Inflammatory macrophage treated with lipopolysaccharide for 4 hours (primary cell): ENCODE data around the gene CD55.

Experiments used
- DNase-seq: peaks from one replicate; pipeline ENCODE4 v3.0.0-alpha.2; 2020

The CD55 gene, protein sequence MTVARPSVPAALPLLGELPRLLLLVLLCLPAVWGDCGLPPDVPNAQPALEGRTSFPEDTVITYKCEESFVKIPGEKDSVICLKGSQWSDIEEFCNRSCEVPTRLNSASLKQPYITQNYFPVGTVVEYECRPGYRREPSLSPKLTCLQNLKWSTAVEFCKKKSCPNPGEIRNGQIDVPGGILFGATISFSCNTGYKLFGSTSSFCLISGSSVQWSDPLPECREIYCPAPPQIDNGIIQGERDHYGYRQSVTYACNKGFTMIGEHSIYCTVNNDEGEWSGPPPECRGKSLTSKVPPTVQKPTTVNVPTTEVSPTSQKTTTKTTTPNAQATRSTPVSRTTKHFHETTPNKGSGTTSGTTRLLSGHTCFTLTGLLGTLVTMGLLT

DNA sequence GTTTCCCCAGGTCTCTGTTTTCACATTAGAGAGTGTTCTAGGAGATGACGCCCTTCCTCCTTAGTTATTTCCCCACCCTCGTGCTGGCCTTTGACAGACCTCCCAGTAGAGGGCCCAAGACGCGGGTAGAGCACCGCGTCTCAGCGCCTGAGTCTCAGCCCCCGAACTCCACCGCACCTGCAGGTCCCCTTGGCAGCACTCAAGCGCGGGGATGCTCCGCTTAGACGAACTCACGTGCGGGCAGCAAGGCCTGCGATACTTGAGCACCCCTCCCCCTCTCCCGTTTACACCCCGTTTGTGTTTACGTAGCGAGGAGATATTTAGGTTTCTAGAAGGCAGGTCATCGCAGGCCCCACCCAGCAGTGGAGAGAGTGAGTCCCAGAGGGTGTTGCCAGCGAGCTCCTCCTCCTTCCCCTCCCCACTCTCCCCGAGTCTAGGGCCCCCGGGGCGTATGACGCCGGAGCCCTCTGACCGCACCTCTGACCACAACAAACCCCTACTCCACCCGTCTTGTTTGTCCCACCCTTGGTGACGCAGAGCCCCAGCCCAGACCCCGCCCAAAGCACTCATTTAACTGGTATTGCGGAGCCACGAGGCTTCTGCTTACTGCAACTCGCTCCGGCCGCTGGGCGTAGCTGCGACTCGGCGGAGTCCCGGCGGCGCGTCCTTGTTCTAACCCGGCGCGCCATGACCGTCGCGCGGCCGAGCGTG, at the start of gene CD55:
Gene CD55 (plus strand): TSS at position 600 of the 711 bp plus-strand sequence. CDS start 88 bp downstream, at position 688.
- DNase-seq = peak; percentile 99

DNA sequence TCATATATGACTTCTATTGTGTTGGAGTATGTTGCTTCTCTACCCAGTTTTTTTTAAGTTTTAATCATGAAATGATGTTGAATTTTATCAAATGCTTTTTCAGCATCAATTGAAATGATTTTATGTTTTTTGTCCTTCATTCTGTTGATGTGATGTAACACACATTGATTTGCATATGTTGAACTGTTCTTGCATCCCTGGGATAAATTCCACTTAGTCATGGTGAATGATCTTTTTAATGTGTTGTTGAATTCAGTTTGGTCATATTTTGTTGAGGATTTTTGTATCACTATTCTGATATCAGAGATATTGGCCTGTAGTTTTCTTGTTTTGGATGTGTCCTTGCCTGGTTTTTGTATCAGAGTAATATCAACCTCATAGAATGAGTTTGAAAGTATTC, 46.6 kb upstream of the CD55 start:
- DNase-seq = peak; percentile 15

DNA sequence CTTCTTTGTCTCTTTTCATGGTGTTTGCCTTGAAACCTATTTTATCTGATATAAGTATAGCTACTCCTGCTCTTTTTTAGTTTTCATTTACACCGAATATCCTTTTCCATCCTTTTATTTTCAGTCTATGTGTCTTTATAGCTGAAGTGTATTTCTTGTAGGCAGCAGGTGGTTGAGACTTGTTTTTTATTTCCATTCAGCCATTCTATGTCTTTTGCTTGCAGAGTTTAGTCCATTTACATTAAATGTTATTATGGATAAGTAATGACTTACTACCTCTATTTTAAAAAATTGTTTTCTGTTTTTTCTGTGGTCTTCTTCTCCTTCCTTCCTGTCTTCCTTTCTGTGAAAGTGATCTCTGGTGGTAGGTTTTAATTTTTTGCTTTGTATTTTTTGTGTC, 45.0 kb upstream of the CD55 start:
- DNase-seq = no peak

DNA sequence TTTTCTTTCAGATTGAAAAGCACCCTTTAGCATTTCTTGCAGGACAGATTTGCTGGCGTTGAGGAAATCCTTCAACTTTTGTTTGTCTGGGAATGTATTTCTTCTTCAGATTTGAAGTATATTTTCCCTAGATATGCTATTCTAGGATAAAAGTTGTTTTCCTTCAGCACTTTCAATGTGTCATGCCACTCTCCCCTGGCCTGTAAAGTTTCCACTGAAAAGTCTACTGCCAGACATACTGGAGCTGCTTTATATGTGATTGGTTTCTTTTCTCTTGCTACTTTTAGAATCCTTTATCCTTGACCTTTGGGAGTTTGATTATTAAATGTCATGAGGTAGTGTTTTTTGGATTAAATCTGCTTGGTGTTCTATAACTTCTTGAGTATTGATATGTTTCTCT, 44.2 kb upstream of the CD55 start:
- no peak for DNase-seq

DNA sequence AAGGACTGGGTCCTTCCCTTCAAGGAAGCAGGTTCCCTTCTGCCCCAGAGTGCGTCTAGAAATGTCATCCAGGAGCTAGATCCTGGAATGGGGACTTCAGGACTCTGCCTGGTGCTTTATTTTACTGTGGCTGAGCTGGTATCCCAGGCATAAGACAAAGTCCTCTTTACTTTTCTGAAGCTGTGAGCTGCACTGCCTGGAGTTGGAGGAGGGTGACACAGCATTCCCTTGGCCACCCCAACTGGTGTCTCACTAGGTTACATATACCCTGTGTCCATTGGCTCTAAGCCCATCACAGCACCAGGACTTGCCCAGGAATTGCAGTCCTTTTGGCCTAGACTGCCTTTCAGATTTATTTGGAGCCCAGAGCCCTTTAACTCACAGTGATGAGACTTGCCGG, 41.8 kb upstream of the CD55 start:
- DNase-seq = no peak

DNA sequence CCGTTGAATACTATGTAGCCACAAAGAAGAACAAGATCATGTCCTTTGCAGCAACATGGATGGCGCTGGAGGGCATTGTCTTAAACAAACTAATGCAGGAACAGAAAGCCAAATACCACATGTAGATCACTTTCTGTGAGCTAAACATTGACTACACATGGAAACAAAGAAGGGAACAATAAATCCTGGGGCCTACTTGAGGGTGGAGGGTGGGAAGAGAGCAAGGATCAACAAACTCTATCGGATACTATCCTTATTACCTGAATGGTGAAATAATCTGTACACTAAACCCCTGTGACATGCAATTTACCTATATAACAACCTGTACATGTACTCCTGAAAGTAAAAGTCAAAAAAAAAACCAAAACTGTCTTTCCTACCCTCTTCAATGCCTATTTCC, 40.8 kb upstream of the CD55 start:
- DNase-seq = no peak

DNA sequence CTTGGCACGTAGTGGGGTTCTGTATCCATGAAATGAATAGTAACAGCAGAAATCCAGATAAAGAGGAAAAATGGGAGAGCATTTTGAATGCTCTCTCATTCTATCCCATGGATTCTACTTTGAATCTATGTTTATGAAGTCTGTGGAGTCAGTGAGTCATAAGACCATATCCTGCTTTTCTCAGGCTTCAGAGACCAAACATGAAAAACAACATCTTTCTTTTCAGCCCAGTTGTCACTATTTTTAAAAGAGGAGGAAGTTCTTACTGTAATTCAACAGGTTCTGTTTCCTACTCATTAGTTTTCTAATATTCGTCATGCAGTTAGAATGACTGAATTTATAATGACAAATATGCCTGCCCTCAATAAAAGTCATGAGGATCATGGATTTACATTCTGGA, 39.4 kb upstream of the CD55 start:
- DNase-seq = peak; percentile 18

DNA sequence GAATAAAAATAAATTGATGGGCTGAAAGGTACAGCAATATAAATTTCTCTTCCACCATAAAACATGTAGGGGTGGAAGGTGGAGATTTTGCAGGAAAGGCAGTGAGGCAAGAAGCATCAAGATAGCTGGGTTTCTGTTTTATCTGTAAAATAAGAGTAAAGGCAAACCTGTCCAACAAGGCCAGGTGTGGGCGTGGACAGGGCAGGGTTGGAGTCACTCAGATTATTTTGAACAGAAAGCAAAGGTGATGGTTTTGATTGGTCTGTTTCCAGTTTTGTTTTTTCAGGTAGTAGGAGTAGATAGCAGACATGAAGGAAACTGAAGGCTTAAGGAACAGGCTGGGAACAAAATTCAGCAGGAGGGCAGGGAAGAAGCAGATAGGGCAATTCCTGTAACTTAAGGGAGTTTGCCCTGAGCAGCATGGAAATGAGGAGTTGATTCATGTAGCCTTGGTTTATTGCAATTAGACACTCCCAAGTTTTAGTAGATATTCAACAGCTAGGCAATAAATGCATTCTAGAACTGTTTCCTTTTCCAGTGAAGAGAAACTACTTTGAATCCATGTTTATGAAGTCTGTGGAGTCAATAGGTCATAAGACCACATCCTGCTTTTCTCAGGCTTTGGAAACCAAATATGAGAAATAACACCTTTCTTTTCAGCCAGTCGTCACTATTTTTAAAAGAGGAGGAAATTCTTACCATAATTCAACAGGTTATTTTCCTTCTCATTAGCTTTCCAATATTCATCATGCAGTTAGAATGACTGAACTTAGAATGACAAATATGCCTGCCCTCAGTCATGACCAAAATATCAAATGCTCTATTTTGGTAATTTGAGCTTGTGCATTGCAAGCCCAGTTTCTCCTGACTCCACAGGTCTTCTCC, 38.7 kb upstream of the CD55 start:
- DNase-seq = peak; percentile 18

DNA sequence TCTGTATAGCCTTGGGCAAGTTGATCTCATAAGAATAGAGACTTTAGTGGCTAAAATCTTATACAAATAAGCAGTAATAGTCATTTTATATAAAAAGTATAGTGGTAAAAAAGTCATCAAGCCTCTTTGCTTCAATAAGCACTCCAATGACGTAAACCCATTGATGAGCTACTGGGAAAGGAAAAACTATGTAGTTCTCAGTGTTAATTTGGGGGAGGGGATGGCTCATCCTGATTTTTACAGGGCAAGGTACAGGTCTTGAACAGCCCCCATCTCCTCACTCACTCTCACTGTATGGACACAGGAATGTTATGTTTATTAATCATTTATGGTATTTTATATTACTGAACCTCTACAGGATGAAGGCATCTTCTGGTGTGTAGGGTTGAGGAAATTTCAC, 38.1 kb upstream of the CD55 start:
- no peak for DNase-seq

DNA sequence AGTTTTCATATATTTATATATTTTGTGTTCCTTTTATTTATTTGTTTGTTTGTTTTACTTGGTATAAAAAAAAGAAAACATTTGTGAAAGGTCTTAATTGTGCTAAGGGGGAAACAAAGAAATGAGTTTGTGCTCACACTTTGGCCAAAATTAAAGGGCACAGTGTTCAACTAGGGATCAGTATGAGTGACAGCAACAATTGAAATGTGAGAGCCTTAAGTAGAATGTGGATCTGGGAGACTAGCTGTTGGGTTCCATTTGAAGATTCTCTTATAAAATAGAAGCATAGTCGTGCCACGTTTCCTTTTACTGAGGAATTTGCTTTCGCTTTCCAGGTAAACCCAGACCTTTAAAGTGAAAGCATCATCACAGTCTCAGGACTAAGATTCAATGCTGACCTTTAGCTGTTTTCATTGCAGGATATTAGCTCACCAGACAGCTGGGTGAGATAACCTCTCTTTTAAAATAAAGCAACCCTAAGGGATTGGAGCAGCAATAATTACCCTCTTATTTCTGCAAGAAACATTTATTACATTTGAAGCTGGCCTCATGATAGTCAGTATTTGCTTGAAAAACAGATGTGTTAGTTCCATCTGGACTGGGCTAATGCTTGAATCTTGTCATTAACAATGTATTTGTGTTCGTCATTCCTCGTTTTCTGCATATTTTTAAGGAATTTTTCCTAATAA, 37.1 kb upstream of the CD55 start:
- peak; percentile 34 for DNase-seq

DNA sequence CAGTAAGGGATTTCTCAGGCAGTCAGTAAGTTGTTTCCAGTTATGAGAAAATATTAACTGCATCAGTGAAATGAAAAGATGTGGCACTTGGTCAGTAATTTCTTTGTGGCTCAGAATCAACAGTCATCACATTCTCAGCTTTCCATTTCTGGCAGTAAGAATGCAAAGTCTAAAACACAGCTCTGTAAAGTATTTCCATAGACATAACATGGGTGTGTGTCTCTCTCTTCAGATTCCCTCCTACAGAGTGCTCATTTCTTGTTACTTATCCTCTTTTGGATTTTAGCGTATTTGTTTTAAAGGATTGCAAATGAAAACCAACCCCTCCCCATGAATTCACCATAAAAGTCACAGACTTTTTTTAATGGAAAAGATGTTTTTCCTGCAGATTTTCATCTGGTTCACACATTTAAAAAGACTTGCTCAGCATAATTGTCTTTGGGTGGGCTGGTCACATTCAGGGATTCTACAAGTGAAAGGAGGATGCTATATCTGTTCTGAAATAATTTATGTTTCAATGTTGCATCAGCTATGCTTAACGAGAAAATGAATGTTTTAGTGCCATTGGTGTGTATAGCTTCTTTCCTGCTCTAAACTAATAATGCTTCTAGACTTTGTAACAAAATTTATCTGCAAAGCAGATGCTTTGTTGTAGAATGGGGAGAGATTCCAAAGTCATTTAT, 34.6 kb upstream of the CD55 start:
- no peak for DNase-seq

DNA sequence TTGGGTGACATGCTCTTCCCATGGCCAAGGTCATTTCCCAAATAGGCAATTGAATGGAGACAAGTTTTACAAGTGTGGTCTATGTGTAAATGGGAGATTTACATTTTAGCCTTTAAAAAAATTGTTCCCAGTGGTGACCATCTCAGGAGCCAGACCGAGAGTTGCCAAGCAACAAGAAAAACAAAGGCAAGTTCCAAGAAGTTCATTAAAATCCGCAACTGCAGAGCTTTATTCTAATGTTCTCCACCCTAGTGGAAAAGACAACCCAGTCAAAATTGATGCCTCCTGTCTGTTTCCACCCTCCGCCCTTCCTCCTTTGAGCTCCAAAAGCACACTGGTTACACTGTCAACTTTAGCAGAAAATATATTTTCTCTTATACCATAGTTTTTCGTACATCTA, 33.2 kb upstream of the CD55 start:
- DNase-seq = no peak

DNA sequence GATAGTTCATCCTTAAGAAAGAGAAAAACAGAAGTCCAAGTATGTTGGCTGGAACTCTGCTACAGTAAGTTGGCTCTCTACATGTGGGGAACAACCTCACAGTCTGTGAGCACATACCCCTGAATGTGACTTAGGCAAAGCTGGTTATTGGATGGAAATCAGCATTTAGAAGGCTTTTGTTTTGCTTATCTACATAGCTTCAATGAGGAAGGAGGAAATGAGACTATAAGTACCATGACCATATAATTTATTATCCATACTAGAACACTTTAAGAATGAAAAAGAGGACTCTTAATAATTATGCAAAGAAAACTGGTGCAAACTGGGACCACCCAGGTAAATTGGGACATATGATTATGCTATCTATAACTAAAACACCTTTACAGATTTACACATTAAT, 31.7 kb upstream of the CD55 start:
- no peak for DNase-seq

DNA sequence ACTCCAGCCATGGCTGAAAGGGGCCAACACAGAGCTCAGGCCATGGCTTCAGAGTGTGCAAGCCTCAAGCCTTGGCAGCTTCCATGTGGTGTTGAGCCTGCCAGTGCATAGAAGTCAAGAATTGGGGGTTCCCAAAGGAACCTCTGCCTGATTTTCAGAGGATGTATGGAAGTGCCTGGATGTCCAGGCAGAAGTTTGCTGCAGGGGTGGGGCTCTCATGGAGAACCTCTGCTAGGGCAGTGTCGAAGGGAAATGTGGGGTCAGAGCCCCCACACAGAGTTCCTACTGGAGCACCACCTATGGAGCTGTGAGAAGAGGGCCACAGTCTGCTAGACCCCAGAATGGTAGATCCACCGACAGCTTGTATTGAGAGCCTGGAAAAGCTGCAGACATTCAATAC, 29.8 kb upstream of the CD55 start:
- DNase-seq = no peak

DNA sequence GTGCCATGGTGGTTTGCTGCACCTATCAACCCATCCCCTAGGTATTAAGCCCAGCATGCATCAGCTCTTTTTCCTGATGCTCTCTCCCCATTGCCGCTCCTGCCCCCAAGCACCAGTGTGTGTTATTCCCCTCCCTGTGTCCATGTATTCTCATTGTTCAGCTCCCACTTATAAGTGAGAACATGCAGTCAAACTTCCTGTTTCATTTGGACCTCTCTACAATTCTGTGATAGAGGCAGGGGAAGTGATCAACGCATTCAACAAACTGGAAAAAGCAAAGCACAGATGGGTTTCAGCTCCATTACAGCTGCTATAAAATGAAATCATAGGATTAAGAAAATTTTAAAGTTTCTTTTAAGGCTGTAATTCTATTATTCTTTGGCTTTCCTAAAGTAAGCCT, 23.3 kb upstream of the CD55 start:
- DNase-seq = peak; percentile 37

DNA sequence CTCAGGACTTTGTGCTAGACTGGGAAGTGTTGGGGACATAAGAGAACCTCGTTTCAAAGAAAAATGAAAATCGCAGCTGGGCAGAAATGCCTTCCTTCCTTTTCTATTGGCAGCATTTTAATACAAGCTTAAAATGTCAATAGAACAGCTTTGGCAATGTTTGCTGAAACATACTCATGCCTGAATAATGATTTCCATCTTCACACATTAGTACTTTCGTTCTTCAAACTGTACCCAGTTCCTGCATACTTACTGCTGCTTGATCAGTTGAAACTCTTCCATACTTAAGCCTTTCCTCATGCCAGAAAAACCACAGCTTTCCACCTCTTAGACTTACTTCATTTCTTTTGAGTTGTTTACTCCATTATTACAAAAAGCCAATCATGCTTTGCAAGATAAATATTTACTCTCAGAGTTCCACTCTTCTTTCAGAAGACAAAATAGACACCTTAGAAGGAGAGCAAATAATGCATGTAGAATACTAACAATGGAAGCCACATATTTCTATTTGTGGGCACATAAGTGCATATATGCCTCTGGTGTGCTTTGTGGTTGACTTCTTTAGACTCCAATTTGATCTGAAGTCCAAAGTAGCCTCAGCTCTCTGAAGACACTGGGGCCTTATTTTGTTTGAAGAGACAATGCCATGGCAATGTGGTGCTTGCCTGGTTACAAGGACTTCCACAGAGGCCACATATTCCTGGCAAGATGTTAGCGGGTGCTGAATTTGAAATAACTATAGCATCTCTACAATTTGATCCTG, 22.7 kb upstream of the CD55 start:
- DNase-seq = no peak

DNA sequence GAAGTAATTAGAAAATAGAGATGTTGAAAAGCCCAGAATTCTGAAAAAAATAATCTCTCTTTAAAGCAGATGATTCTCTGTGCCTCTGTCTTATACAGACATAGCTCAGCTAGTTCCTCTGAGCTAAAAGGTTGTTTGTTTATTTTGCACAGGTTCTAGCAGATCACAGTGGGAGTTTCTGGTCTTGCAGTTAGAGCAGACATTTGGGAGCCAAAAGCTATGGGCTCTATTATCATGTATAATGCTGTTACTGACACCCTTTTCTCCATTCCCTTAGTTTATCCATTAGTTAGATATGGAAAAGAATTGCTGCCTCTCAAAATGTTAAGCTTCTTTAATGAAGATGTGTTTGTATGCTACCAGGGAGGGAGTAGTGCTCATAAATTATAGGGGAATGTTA, 20.5 kb upstream of the CD55 start:
- DNase-seq = no peak

DNA sequence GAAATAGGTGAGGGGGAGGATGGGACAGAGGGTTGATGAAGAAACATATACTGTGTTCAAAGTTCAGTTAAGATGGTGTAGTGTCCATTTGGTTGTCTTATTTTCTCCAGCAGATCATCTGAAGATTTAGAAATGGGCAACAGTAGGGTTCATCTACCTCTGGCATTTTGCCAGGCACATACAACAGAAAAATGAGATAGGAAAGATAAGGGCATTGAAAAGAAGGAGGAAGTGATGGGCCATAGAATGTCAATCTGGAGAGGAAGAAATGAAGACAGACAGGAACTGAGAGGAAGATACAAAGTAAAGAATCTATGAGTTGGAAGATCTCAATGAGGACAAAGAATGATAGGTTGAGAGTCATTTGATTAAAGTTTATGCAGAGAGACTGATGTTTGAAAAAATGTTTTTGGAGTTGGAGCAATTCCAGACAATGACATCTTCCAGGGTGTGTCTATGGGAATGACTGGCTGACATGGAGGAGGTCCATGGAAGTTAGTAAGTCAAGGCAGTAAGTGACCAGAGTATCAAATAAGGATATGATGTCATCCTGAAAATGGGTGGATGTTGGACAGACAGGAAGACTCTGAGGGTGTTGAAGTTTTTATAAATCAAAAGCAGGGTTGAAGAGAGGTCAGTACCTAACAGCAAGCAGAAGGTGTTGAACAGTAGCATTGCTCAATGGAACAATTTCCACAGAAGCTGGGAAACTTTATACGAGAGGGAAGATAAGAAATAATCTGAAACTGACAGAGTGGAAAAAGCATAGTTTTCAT, 18.7 kb upstream of the CD55 start:
- DNase-seq = no peak

DNA sequence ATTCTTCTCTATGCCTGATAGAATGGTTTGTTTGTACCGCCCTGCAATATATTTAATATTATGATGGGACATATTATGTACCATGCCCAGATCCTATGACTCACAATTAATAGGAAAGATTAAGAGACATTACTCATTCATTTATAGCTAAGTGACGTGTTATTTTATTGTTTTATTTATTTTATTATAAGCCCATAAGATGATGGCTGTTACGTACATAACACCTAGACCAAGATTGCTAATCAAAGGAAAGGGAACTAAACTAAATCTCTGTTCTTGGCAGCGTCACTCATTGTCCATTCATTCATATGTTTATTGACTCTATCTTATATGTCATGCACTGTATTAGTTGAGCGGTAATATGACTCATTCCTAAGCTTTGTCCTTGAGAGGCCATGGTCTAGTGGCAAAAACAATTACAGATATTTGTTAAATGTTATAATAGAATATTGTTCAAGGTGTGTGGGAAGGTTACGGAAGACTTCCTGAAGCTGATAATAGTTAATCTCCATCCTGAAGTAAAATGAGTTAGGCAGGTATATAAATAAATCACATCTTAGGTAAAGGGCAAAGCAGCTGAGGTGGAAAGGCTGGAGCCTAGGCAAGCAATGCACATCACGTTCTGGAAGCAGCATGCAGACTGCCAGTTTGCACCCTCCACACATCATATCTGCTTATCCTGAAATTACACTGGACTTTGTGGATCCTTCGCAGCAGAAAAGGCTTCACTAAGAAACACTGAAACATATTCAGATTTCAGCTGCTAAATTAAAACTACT, 16.6 kb upstream of the CD55 start:
- no peak for DNase-seq

DNA sequence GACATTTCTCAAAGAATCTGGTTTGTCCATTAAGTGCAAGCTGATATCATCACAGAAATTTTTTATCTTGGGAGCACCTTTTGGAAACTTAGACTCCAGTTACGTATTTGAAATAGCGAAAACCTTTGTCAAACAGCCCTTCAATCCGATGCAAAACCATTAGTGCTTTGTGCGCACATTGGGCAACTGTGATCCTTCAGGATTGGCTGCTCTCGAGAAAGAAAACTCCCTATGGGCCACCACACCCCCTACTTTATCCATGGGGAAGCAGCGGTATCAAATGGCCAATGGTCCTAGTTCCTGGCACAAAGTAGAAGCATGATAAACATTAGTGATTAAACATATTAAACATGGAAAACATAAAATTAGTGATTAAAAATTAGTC, 16.0 kb upstream of the CD55 start:
- no peak for DNase-seq
